GM23338 (cell line): Measurements from ENCODE around the gene VSIG4. TPM values are rescaled to one million over a fixed set of nuclear protein-coding genes. Genes with fewer than 3 reads are reported as not detected.

ENCODE experiments used
- ATAC-seq: fragments of 200-7000 bp; cut with Tn5 transposase; 3 replicates; pipeline ENCODE4 v1.9.1; 2020
- DNase-seq: peaks from one replicate; pipeline ENCODE4 v3.0.0-alpha.2; 2015; ENCODE audit warnings: low spot score
- H2AFZ ChIP-seq: fragments of 200-600 bp; sonication (generic); 2 replicates; pipeline ENCODE4 v1.8.0; 2016; ENCODE audit warnings: antibody characterized with exemption, mild to moderate bottlenecking, moderate library complexity
- H3F3A ChIP-seq: fragments of 200-600 bp; sonication (generic); replicated peaks from 2 replicates; pipeline ENCODE4 v1.8.0; 2017; ENCODE audit warnings: antibody characterized with exemption, mixed run types, low read depth
- H3K27ac ChIP-seq: fragments of 200-600 bp; sonication (generic); 2 replicates; pipeline ENCODE4 v1.6.1; 2016; ENCODE audit warnings: low read depth
- H3K27me3 ChIP-seq: fragments of 200-600 bp; sonication (generic); 2 replicates; pipeline ENCODE4 v1.8.0; 2016; ENCODE audit warnings: mild to moderate bottlenecking, mixed run types, moderate library complexity; ENCODE audit not compliant: insufficient read depth
- H3K36me3 ChIP-seq: fragments of 200-600 bp; sonication (generic); 2 replicates; pipeline ENCODE4 v1.8.0; 2016; ENCODE audit warnings: mild to moderate bottlenecking; ENCODE audit not compliant: insufficient read depth
- H3K4me1 ChIP-seq: fragments of 200-600 bp; sonication (generic); 2 replicates; pipeline ENCODE4 v1.8.0; 2016; ENCODE audit warnings: mild to moderate bottlenecking, moderate library complexity; ENCODE audit not compliant: insufficient read depth
- H3K4me2 ChIP-seq: fragments of 200-600 bp; sonication (generic); 2 replicates; pipeline ENCODE4 v1.7.1; 2017; ENCODE audit warnings: mixed run types
- H3K4me3 ChIP-seq: fragments of 200-600 bp; sonication (generic); 2 replicates; pipeline ENCODE4 v1.6.1; 2016; ENCODE audit warnings: mixed run types
- H3K79me2 ChIP-seq: fragments of 200-600 bp; sonication (generic); replicated peaks from 2 replicates; pipeline ENCODE4 v1.8.0; 2017; ENCODE audit warnings: mild to moderate bottlenecking; ENCODE audit not compliant: insufficient read depth
- H3K9me2 ChIP-seq: fragments of 200-600 bp; sonication (generic); 2 replicates; pipeline ENCODE4 v1.8.0; 2017; ENCODE audit not compliant: insufficient read depth
- H4K20me1 ChIP-seq: fragments of 200-600 bp; sonication (generic); replicated peaks from 2 replicates; pipeline ENCODE4 v1.8.0; 2017; ENCODE audit warnings: mild to moderate bottlenecking; ENCODE audit not compliant: insufficient read depth
- H3K27ac Mint-ChIP-seq: 2 replicates; pipeline ENCODE4 v1.8.0; 2020; ENCODE audit warnings: inconsistent platforms, mild to moderate bottlenecking, moderate library complexity, mixed read lengths
- H3K27me3 Mint-ChIP-seq: 3 replicates; pipeline ENCODE4 v1.8.0; 2022; ENCODE audit warnings: low read depth, mild to moderate bottlenecking, moderate library complexity, mixed read lengths, inconsistent platforms; ENCODE audit not compliant: insufficient read depth, poor library complexity
- H3K36me3 Mint-ChIP-seq: 3 replicates; pipeline ENCODE4 v1.8.0; 2021; ENCODE audit warnings: low read depth, mild to moderate bottlenecking, inconsistent platforms, moderate library complexity, mixed read lengths
- H3K4me1 Mint-ChIP-seq: 3 replicates; pipeline ENCODE4 v1.8.0; 2020; ENCODE audit warnings: mild to moderate bottlenecking, inconsistent platforms, mixed read lengths
- H3K4me3 Mint-ChIP-seq: 3 replicates; pipeline ENCODE4 v1.8.0; 2021; ENCODE audit warnings: moderate library complexity, mild to moderate bottlenecking, inconsistent platforms, mixed read lengths
- H3K9me3 Mint-ChIP-seq: 3 replicates; pipeline ENCODE4 v1.8.0; 2020; ENCODE audit warnings: moderate library complexity, mild to moderate bottlenecking, inconsistent platforms, mixed read lengths
- CREB1 ChIP-seq: fragments of 250-450 bp; sonication (Bioruptor Pico); IDR thresholded peaks from 2 replicates; pipeline ENCODE4 v1.5.0; 2020; ENCODE audit warnings: low read depth, mild to moderate bottlenecking, moderate library complexity
- EZH2 ChIP-seq: fragments of 200-600 bp; sonication (generic); IDR thresholded peaks from one replicate; pipeline ENCODE4 v1.8.0; 2017; ENCODE audit warnings: antibody characterized with exemption, mild to moderate bottlenecking, low read depth; ENCODE audit not compliant: unreplicated experiment
- EZH2phosphoT487 ChIP-seq: fragments of 200-600 bp; sonication (generic); IDR thresholded peaks from one replicate; pipeline ENCODE4 v1.8.1; 2018; ENCODE audit warnings: antibody characterized with exemption; ENCODE audit not compliant: unreplicated experiment
- JUNB ChIP-seq: IDR thresholded peaks from one replicate; pipeline ENCODE4 v1.6.1; 2016; ENCODE audit warnings: antibody characterized with exemption; ENCODE audit not compliant: unreplicated experiment
- NANOG ChIP-seq: IDR thresholded peaks from 2 replicates; pipeline ENCODE4 v1.6.1; 2016; ENCODE audit warnings: antibody characterized with exemption, borderline replicate concordance
- POLR2AphosphoS5 ChIP-seq: IDR thresholded peaks from 2 replicates; pipeline ENCODE4 v1.6.1; 2016; ENCODE audit warnings: antibody characterized with exemption, low read depth
- STAT1 ChIP-seq: IDR thresholded peaks from one replicate; pipeline ENCODE4 v1.6.1; 2016; ENCODE audit warnings: antibody characterized with exemption; ENCODE audit not compliant: unreplicated experiment
- ZNF114 ChIP-seq: fragments of 250-450 bp; sonication (Bioruptor Pico); IDR thresholded peaks from 2 replicates; pipeline ENCODE4 v1.5.0; 2020; ENCODE audit warnings: mild to moderate bottlenecking, moderate library complexity
- ZNF331 ChIP-seq: fragments of 250-450 bp; sonication (Bioruptor Pico); IDR thresholded peaks from 2 replicates; pipeline ENCODE4 v1.5.0; 2020; ENCODE audit warnings: low read depth, mild to moderate bottlenecking, moderate library complexity
- polyA plus RNA-seq: library from polyadenylated mRNA; unstranded; fragments of >200 nt; fragmentation: Nextera tagmentation; extraction: Ambion mirVana; gene quantifications from 2 replicates; pipeline ENCODE4 v1.2.1, GENCODE V29; 2016
- total RNA-seq: library from RNA; depleted of rRNA; stranded (reverse); fragments of >200 nt; shearing (Covaris generic); gene quantifications from 2 replicates; pipeline ENCODE4 v1.2.3, GENCODE V29; 2014
- TF ChIP-seq, protein P1 (sequence below), 2 experiments: fragments of 200-600 bp in 1 of 2; sonication (generic) in 1 of 2; conservative IDR thresholded peaks; 2 replicates each; pipeline versions ENCODE4 v1.5.1 to v1.6.1; 2016 to 2017; ENCODE audit warnings: antibody characterized with exemption in 2 of 2, low read depth in 2 of 2, mild to moderate bottlenecking in 2 of 2, moderate library complexity in 1 of 2
- TF ChIP-seq, protein P2 (sequence below): fragments of 250-450 bp; sonication (Bioruptor Pico); IDR thresholded peaks from 2 replicates; pipeline ENCODE4 v1.5.0; 2020; ENCODE audit warnings: mild to moderate bottlenecking, moderate library complexity

Gene VSIG4
- total and polyA plus RNA-seq, 2 experiments from 2014 or later = not detected

DNA sequence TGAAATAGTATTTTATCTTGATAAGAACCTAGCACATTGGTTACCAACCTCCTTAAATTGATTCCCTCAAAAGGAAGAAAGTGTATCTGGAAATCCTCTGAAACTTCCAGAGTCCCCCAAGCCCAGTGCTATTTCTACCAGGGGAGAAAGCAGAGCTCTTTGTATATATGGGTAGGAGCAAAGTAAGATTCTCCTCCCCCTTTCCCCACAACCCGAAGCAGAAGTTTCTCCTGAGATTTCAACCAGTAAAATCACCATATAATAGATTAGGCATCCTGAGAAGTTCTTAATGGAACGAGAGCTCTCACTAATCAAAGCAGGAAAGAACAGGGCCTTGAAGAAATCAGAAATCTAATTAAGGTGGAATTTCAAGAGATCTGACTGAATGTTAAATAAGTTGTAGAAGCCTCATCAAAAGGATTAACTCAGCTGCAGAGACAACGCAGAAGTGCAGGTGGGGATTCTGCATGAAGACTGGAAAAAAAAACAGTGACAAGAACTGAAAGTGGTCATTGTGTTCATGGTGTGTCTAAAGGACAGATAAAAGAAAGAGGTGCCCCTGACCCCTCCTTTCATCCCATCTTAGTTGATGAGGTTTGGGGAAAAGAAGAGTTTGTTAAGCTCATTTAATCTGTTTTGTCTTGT, 39.1 kb downstream of the VSIG4 start:
- no peaks in the 10 kb centered on the region for H3K79me2 ChIP-seq
- Mint-ChIP-seq H3K27me3 (no peaks in the 10 kb centered on the region), H3K9me3 (no peaks in the 10 kb centered on the region; the same call in 2 of the 3 replicates), H3K4me3 (no peak overlapping the region), H3K4me1 (no peaks in the 10 kb centered on the region), H3K27ac (no peak overlapping the region), H3K36me3 (no peaks in the 10 kb centered on the region)
- DNase-seq (no peak), ATAC-seq (no peak)
- H3K27me3 ChIP-seq = no peaks in the 10 kb centered on the region
- H3K4me1 ChIP-seq = no peaks in the 10 kb centered on the region
- no peaks in the 10 kb centered on the region for H3K36me3 ChIP-seq
- no peak overlapping the region for H3K4me3 ChIP-seq
- no peaks in the 10 kb centered on the region for H3K9me2 ChIP-seq
- no peak overlapping the region for H3K27ac ChIP-seq
- H4K20me1 ChIP-seq = no peaks in the 10 kb centered on the region
- no peak overlapping the region for H2AFZ ChIP-seq
- no peak overlapping the region for H3K4me2 ChIP-seq
- no peaks in the 10 kb centered on the region for H3F3A ChIP-seq
- TF ChIP-seq EZH2phosphoT487 (no peak), POLR2AphosphoS5 (no peak), JUNB (no peak), NANOG (no peak)

DNA sequence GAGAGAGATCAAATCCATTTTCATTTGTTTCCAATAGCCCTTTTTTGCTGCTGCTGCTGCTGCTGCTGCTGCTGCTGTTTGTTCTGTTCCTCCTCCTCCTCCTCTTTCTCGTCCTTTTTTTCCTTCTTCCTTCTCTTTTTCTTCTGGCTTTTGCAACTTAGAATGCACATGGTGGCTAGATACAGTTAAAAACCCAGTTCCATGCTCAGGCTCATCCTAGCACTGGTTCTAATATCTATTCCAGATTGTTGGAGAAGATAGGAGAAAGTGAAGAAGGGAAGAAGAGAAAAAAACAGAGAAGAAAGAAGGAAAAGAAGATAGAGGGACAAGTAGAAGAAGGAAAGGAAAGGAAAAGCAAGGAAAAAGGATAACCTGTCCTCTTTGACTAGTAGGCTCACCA, 39.7 kb downstream of the VSIG4 start:
- H3K27me3 Mint-ChIP-seq = no peaks in the 10 kb centered on the region
- no peaks in the 10 kb centered on the region for H3K36me3 ChIP-seq
- no peaks in the 10 kb centered on the region for H3K4me1 Mint-ChIP-seq
- no peak overlapping the region for H3K4me3 Mint-ChIP-seq
- no peak overlapping the region for H3K27ac ChIP-seq
- no peaks in the 10 kb centered on the region for H3K36me3 Mint-ChIP-seq
- no peak overlapping the region for H3K27ac Mint-ChIP-seq
- H3K9me2 ChIP-seq = no peaks in the 10 kb centered on the region
- no peak overlapping the region for H2AFZ ChIP-seq
- no peaks in the 10 kb centered on the region for H3K27me3 ChIP-seq
- no peaks in the 10 kb centered on the region for H3K79me2 ChIP-seq
- no peaks in the 10 kb centered on the region for H3F3A ChIP-seq
- ATAC-seq = no peak
- DNase-seq = no peak
- no peak overlapping the region for H3K4me2 ChIP-seq
- no peak overlapping the region for H3K4me3 ChIP-seq
- H4K20me1 ChIP-seq = no peaks in the 10 kb centered on the region
- H3K4me1 ChIP-seq = no peaks in the 10 kb centered on the region
- H3K9me3 Mint-ChIP-seq = no peaks in the 10 kb centered on the region; the same call in 2 of the 3 replicates
- no peak for TF ChIP-seq CREB1 (CRISPR knock-in tag)
- TF ChIP-seq, protein P1, sequence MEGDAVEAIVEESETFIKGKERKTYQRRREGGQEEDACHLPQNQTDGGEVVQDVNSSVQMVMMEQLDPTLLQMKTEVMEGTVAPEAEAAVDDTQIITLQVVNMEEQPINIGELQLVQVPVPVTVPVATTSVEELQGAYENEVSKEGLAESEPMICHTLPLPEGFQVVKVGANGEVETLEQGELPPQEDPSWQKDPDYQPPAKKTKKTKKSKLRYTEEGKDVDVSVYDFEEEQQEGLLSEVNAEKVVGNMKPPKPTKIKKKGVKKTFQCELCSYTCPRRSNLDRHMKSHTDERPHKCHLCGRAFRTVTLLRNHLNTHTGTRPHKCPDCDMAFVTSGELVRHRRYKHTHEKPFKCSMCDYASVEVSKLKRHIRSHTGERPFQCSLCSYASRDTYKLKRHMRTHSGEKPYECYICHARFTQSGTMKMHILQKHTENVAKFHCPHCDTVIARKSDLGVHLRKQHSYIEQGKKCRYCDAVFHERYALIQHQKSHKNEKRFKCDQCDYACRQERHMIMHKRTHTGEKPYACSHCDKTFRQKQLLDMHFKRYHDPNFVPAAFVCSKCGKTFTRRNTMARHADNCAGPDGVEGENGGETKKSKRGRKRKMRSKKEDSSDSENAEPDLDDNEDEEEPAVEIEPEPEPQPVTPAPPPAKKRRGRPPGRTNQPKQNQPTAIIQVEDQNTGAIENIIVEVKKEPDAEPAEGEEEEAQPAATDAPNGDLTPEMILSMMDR (conservative IDR thresholded peaks at IDR 0.05; ENCODE audit: low read depth in 2 of 2) = no peak
- TF ChIP-seq ZNF331 (CRISPR knock-in tag) = no peak
- TF ChIP-seq ZNF114 (CRISPR knock-in tag) = no peak
- TF ChIP-seq EZH2 = no peak
- TF ChIP-seq, protein P2, sequence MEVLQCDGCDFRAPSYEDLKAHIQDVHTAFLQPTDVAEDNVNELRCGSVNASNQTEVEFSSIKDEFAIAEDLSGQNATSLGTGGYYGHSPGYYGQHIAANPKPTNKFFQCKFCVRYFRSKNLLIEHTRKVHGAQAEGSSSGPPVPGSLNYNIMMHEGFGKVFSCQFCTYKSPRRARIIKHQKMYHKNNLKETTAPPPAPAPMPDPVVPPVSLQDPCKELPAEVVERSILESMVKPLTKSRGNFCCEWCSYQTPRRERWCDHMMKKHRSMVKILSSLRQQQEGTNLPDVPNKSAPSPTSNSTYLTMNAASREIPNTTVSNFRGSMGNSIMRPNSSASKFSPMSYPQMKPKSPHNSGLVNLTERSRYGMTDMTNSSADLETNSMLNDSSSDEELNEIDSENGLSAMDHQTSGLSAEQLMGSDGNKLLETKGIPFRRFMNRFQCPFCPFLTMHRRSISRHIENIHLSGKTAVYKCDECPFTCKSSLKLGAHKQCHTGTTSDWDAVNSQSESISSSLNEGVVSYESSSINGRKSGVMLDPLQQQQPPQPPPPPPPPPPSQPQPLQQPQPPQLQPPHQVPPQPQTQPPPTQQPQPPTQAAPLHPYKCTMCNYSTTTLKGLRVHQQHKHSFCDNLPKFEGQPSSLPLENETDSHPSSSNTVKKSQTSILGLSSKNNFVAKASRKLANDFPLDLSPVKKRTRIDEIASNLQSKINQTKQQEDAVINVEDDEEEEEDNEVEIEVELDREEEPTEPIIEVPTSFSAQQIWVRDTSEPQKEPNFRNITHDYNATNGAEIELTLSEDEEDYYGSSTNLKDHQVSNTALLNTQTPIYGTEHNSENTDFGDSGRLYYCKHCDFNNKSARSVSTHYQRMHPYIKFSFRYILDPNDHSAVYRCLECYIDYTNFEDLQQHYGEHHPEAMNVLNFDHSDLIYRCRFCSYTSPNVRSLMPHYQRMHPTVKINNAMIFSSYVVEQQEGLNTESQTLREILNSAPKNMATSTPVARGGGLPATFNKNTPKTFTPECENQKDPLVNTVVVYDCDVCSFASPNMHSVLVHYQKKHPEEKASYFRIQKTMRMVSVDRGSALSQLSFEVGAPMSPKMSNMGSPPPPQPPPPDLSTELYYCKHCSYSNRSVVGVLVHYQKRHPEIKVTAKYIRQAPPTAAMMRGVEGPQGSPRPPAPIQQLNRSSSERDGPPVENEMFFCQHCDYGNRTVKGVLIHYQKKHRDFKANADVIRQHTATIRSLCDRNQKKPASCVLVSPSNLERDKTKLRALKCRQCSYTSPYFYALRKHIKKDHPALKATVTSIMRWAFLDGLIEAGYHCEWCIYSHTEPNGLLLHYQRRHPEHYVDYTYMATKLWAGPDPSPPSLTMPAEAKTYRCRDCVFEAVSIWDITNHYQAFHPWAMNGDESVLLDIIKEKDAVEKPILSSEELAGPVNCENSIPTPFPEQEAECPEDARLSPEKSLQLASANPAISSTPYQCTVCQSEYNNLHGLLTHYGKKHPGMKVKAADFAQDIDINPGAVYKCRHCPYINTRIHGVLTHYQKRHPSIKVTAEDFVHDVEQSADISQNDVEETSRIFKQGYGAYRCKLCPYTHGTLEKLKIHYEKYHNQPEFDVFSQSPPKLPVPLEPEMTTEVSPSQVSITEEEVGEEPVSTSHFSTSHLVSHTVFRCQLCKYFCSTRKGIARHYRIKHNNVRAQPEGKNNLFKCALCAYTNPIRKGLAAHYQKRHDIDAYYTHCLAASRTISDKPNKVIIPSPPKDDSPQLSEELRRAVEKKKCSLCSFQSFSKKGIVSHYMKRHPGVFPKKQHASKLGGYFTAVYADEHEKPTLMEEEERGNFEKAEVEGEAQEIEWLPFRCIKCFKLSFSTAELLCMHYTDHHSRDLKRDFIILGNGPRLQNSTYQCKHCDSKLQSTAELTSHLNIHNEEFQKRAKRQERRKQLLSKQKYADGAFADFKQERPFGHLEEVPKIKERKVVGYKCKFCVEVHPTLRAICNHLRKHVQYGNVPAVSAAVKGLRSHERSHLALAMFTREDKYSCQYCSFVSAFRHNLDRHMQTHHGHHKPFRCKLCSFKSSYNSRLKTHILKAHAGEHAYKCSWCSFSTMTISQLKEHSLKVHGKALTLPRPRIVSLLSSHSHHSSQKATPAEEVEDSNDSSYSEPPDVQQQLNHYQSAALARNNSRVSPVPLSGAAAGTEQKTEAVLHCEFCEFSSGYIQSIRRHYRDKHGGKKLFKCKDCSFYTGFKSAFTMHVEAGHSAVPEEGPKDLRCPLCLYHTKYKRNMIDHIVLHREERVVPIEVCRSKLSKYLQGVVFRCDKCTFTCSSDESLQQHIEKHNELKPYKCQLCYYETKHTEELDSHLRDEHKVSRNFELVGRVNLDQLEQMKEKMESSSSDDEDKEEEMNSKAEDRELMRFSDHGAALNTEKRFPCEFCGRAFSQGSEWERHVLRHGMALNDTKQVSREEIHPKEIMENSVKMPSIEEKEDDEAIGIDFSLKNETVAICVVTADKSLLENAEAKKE (CRISPR knock-in tag) = no peak
- no peak for TF ChIP-seq JUNB
- no peak for TF ChIP-seq STAT1
